SU-DHL-6 (cell line): ENCODE measurements around the gene SMPD3.

Experiments used
- CTCF ChIP-seq: fragments of 200-600 bp; sonication (generic); IDR thresholded peaks from one replicate; pipeline ENCODE4 v1.5.1; 2017; ENCODE audit warnings: antibody characterized with exemption, mild to moderate bottlenecking, low read length, moderate library complexity; ENCODE audit not compliant: insufficient read depth, poor library complexity, severe bottlenecking
- EZH2phosphoT487 ChIP-seq: fragments of 200-600 bp; sonication (generic), shearing (Covaris generic); conservative IDR thresholded peaks from 2 replicates; pipeline ENCODE4 v1.6.1; 2018; ENCODE audit warnings: mild to moderate bottlenecking, antibody characterized with exemption, low read length, moderate library complexity, mixed read lengths

DNA sequence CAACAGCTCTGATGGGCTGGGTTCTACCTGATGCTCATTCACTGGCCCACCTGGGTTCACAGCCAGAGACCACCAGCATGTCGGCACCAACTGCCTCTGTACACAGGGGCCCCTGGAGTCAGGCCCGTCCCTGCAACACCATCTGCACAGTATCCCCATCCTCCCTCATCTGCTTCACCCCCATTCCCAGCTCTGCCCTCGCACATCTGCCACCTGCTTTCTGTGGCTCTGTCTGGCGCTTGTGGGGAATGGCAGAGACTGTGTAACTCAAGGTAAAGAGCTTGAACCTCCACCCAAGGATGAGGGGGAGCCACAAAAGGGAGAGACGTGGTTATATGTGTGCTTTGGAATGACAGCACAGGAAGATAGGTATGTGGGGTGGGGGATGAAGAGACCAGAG is 27.2 kb downstream of the SMPD3 start:
- no peak for TF ChIP-seq CTCF
- no peak for TF ChIP-seq EZH2phosphoT487
